Activated naive CD8-positive, alpha-beta T cell treated with anti-CD3 and anti-CD28 coated beads, Interleukin-2, amount 10 ng/mL, durations not matched to agents 7 days and 5 days (primary cell): Measurements from ENCODE around the gene LMBR1L. TPM values are rescaled to one million over a fixed set of nuclear protein-coding genes. Genes with fewer than 3 reads are reported as not detected.

Source experiments
- ATAC-seq: fragments of 150-1000 bp; cut with Tn5 transposase; one replicate; pipeline ENCODE4 v1.10.0; 2021; ENCODE audit warnings: low read depth, moderate library complexity
- POLR2A ChIA-PET: fragments of 350-600 bp; sonication (Branson Sonifier 250); formaldehyde crosslinking; loops from one replicate; lab custom pipeline; 2021; ENCODE audit warnings: antibody characterized with exemption; lab: Charles Lee
- DNase-seq: peaks from one replicate; pipeline ENCODE4 v3.0.0; 2021
- H3K27ac Mint-ChIP-seq: one replicate; pipeline ENCODE4 v1.8.0; 2022; ENCODE audit warnings: mild to moderate bottlenecking, mixed read lengths
- H3K27me3 Mint-ChIP-seq: one replicate; pipeline ENCODE4 v1.8.0; 2022; ENCODE audit warnings: mild to moderate bottlenecking, moderate library complexity, mixed read lengths
- H3K36me3 Mint-ChIP-seq: one replicate; pipeline ENCODE4 v1.8.0; 2021; ENCODE audit warnings: mild to moderate bottlenecking, mixed read lengths
- H3K4me1 Mint-ChIP-seq: one replicate; pipeline ENCODE4 v1.8.0; 2021; ENCODE audit warnings: mixed read lengths
- H3K4me3 Mint-ChIP-seq: one replicate; pipeline ENCODE4 v1.8.0; 2022; ENCODE audit warnings: mild to moderate bottlenecking, moderate library complexity, mixed read lengths
- H3K9me3 Mint-ChIP-seq: one replicate; pipeline ENCODE4 v1.8.0; 2021; ENCODE audit warnings: mixed read lengths
- total RNA-seq, 2 experiments: library from RNA; stranded (reverse); gene quantifications; one replicate each; pipeline ENCODE4 v1.2.3, GENCODE V29; 2021

Gene LMBR1L
- total RNA-seq, 2 experiments from 2014 or later, result 111 to 112 TPM

DNA sequence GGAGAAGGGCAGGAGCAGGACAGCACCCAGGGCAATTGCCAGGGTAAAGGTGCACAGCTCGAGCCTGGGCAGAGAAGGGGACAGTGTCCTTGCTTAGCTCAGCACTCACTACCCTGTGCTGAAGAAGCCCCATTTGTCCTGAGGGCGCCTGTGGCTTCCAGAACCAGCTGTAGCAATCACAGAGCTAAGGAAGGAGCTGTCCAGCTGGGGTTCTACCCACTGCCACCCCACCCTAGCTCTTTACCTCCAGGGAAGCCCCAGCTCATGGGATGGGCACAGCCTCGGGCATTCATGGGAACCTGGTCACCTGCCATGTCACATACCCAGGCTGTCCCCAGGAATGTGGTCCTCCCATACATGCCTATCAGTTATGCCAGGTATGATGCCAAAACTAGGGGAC lies 5.8 kb downstream of the LMBR1L start:
- Mint-ChIP-seq H3K4me1 (peaks cover 25% of the 10 kb centered on the region), H3K36me3 (peaks cover 8% of the 10 kb centered on the region), H3K27ac (no peak overlapping the region), H3K4me3 (no peak overlapping the region), H3K9me3 (no peaks in the 10 kb centered on the region), H3K27me3 (no peaks in the 10 kb centered on the region)
- DNase-seq (no peak), ATAC-seq (no peak)
- POLR2A ChIA-PET, result interaction anchor here (1.2 to 1.9 kb wide), 3 partner anchors 11 to 26 kb away, joined by 3 to 11 read pairs (median 3); partner anchors contain the start of gene TUBA1B

DNA sequence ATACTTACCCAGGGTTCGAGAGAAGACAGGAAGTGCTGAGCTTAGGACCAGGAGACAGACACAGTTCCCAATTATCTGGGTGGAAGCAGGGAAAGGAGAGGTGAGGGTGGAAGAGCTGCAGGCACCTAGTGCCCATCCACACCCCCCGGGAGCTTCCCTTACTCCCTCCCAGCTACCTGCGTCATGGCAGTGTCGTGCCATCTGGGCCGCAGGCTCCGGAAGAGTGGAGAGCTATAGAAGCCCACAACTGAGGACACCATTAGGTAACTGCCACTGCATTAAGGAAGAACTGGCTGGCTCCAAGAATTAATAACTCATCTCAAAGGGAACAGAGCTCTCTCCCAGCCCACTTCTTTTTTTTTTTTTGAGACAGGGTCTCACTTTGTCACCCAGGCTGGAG lies 10.3 kb downstream of the LMBR1L start:
- no peak for DNase-seq
- Mint-ChIP-seq H3K27ac (no peak overlapping the region), H3K4me3 (no peak overlapping the region), H3K4me1 (peaks cover 11% of the 10 kb centered on the region), H3K36me3 (peaks cover 10% of the 10 kb centered on the region), H3K9me3 (no peaks in the 10 kb centered on the region), H3K27me3 (peaks cover 2% of the 10 kb centered on the region)
- POLR2A ChIA-PET, result interaction anchor here (0.8 to 1.2 kb wide), 3 partner anchors 30 to 63 kb away, joined by 3 read pairs; partner anchors contain the start of gene TUBA1B
- ATAC-seq, result no peak

DNA sequence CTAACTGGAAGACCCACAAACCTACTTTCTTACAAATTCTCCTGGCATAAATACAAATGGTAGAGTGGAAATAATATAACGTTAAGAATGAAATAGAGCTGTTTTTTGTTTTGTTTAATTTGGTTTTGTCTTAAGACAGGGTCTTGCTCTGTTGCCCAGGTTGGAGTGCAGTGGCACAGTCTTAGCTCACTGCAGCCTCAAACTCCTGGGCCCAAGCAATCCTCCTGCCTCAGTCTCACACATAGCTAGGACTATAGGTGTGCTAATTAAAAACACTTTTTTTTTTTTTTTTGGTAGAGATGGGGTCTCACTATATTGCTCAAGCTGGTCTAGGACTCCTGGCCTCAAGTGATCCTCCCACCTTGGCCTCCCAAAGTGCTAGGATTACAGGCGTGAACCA lies 11.9 kb downstream of the LMBR1L start:
- peaks cover 6% of the 10 kb centered on the region for H3K4me1 Mint-ChIP-seq
- no peak for DNase-seq
- peaks cover 14% of the 10 kb centered on the region for H3K36me3 Mint-ChIP-seq
- no peak for ATAC-seq
- peaks cover 14% of the 10 kb centered on the region for H3K27me3 Mint-ChIP-seq
- no peak overlapping the region for H3K4me3 Mint-ChIP-seq
- POLR2A ChIA-PET, result interaction anchor here (0.7 to 1.6 kb wide), 7 partner anchors 10 to 148 kb away, joined by 3 to 5 read pairs (median 3); partner anchors contain the start of genes RHEBL1 and TUBA1B
- H3K27ac Mint-ChIP-seq, result no peak overlapping the region
- H3K9me3 Mint-ChIP-seq, result no peaks in the 10 kb centered on the region

DNA sequence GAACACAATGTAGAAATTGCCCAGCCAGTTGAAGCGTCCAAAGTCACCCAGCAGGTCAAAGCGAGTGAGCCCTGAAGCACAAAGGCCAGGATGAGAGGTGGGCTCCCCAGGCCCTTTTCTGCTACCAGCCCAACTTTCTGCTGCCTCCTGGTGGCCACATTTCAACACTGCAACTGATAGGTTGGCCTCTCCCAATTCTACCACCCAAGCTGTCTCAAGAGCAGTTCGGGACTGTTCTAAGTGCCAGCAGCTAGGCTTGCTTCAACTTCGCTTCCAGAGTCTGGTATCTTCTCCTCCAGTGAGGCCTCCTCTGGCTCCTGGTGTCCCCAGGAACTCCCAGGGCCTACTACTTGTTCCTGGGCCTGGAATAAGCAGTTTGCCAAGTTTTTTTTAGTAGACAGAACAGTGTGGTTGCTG lies 12.6 kb downstream of the LMBR1L start:
- Mint-ChIP-seq H3K27me3 (peaks cover 21% of the 10 kb centered on the region), H3K4me3 (no peak overlapping the region), H3K9me3 (no peaks in the 10 kb centered on the region), H3K27ac (no peak overlapping the region), H3K36me3 (peaks cover 13% of the 10 kb centered on the region), H3K4me1 (peaks cover 9% of the 10 kb centered on the region)
- ATAC-seq, result peak; percentile 49
- POLR2A ChIA-PET, result interaction anchor here (0.7 to 1.6 kb wide), 6 partner anchors 10 to 149 kb away, joined by 3 to 5 read pairs (median 4); partner anchors contain the start of genes RHEBL1 and TUBA1B
- DNase-seq, result peak; percentile 68

DNA sequence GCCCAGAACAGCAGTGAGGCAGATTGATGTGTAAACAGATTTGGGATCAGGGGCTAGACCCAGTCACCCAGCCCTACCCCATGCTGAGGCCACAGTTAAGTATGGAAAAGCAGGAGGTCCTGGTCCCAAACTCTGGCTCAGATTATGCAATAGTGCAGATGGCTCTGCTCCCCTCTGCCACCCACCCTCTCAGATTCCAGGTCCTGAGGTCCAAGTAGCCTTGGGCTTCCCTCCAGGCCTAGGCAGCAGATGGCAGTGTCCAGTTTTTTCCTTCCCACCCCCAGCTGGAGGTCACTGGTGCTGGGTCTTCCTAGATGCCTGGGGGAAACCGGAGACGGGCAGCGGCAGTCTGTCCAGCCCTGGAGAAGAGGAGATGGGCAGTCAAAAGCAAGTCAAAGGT lies 13.3 kb downstream of the LMBR1L start:
- no peak for DNase-seq
- H3K27ac Mint-ChIP-seq, result no peak overlapping the region
- peaks cover 10% of the 10 kb centered on the region for H3K4me1 Mint-ChIP-seq
- no peak for ATAC-seq
- POLR2A ChIA-PET, result no interaction called here
- H3K4me3 Mint-ChIP-seq, result no peak overlapping the region
- H3K27me3 Mint-ChIP-seq, result peaks cover 26% of the 10 kb centered on the region
- no peaks in the 10 kb centered on the region for H3K9me3 Mint-ChIP-seq
- H3K36me3 Mint-ChIP-seq, result peaks cover 12% of the 10 kb centered on the region

DNA sequence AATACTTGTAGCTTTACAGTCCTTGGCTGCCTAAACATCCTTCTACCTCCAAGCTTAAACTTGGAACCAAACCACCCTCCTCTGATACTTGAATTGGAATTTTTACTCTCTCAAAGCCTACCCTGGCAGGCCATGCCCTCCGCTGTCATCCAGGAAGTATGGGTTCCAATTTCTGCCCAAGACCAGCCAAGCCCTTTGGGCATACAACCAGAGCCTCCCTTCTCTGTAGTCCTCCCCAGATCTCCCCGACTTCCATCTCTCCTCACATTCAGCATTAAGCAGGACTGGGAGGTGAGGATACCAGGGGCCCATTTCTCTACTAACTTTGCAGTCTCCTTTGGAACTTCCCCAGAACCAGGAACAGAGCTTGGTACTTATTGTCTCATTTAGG lies 15.7 kb downstream of the LMBR1L start:
- POLR2A ChIA-PET, result interaction anchor here (0.8 to 1.9 kb wide), 9 partner anchors 15 to 98 kb away, joined by 3 to 14 read pairs (median 4); partner anchors contain the start of genes RHEBL1, TUBA1A and TUBA1B
- no peaks in the 10 kb centered on the region for H3K9me3 Mint-ChIP-seq
- ATAC-seq (no peak), DNase-seq (no peak)
- H3K27me3 Mint-ChIP-seq, result peaks cover 49% of the 10 kb centered on the region
- H3K4me1 Mint-ChIP-seq, result peaks cover 26% of the 10 kb centered on the region
- no peak overlapping the region for H3K4me3 Mint-ChIP-seq
- H3K27ac Mint-ChIP-seq, result no peak overlapping the region
- peaks cover 10% of the 10 kb centered on the region for H3K36me3 Mint-ChIP-seq

DNA sequence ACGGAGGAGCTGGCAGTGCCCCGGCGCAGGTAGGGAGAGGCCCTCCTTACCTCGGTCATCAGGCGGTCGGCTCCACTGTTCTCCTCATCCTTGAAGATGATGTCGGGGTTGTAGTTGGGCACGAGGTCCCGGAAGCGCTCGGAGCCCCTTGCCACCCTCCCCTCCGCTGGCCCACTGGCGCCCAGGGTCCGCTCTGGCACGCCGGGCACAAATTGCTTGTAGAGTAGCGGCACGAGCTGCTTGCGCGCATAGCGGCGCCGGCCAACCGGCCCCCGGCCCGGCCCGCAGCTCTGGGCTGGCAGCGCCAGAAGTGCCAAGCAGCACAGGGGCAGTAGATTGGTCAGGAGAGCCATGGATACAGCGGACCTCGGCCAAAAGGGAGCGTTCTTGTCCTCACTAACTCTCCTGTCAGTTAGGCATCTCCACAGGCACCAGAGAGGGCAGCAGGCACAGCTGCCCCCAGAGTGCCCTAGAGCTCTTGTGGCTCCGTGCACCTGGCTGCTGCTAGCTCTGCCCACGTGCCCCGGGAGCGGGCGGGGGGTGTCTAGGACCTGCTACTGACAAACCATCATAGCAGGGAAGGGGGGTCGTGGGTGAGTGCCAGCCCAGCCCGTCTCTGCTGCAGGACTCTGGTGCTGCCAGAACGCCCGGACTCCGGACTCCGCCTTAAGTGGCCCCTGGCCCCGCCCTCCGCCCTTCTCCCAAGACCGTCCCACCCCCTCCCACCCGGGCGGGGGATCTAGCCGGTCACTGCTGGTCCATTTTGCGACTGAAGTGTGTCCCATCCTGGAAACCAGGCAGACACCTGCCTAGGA lies 16.3 kb downstream of the LMBR1L start, which contains the start of gene DHH:
Gene DHH, minus strand, starts transcription at position 642 of the 815 bp plus-strand sequence. Its CDS starts 289 bp downstream, at position 353.
- peaks cover 30% of the 10 kb centered on the region for H3K4me1 Mint-ChIP-seq
- POLR2A ChIA-PET, result interaction anchor here (0.6 to 1.9 kb wide), 11 partner anchors 11 to 98 kb away, joined by 3 to 14 read pairs (median 4); partner anchors contain the start of genes RHEBL1, TUBA1A and TUBA1B
- peak; percentile 38 for DNase-seq

DNA sequence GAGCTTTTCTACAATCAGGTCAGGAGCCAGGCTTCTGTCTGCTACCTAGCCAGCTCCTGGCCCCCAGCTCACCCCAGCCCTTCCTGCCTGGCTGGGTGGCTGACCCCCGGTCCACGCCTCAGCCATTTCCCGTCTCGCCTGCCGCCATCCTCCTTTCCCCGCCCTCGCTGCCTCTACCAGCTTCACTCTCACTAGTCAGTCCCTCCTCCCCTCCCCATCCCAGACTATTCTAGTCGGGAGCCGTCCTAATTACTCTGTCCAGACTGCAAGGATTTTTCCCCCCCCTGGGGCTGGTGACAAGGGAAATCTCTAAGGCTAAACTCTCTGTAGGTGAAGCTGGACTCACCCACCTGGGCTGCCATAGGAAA lies 16.9 kb downstream of the LMBR1L start:
- Mint-ChIP-seq H3K27ac (no peak overlapping the region), H3K36me3 (peaks cover 10% of the 10 kb centered on the region), H3K27me3 (peaks cover 57% of the 10 kb centered on the region), H3K4me1 (peaks cover 30% of the 10 kb centered on the region), H3K9me3 (no peaks in the 10 kb centered on the region), H3K4me3 (peak overlapping the region; percentile 52)
- DNase-seq, result no peak
- POLR2A ChIA-PET, result interaction anchor here (1.1 to 1.9 kb wide), 6 partner anchors 11 to 37 kb away, joined by 3 to 14 read pairs (median 4); partner anchors contain the start of gene TUBA1B
- ATAC-seq, result no peak

More for the DNA sequence above, 16.3 kb downstream of the LMBR1L start, which contains the start of gene DHH:
- no peak for ATAC-seq
- Mint-ChIP-seq H3K36me3 (peaks cover 10% of the 10 kb centered on the region), H3K27me3 (peaks cover 51% of the 10 kb centered on the region), H3K4me3 (peak within 1 kb of the TSS; percentile 52), H3K27ac (no peak within 1 kb of the TSS), H3K9me3 (no peaks in the 10 kb centered on the region)

DNA sequence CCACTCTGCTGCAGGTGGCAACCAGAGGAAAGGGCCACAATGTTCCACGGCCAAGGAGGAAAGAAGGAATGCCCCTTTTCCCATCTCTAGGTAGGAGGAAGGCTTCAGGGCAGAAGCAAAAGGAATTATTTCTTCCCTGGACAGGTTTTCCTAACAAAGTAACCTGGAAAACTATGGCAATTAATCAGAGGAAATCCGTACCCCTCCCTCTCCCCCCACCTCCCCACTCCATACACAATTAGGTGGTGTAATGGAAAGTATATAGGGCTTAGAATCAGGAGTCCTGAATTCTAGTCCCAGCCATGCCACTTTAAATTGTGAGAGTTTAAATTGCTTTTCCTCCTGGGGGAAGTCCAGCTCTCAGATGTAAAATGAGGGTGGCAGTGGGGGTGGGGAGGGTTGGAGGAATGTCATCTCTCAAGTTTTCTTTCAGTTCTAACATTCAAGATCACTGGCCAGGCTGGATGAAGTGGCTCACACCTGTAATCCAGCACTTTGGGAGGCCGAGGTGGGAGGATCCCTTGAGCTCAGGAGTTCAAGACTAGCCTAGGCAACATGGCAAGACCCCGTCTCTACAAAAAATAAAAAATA lies 17.7 kb downstream of the LMBR1L start:
- Mint-ChIP-seq H3K9me3 (no peaks in the 10 kb centered on the region), H3K4me1 (peaks cover 35% of the 10 kb centered on the region), H3K4me3 (no peak overlapping the region), H3K36me3 (peaks cover 10% of the 10 kb centered on the region), H3K27me3 (peaks cover 62% of the 10 kb centered on the region), H3K27ac (no peak overlapping the region)
- POLR2A ChIA-PET, result interaction anchor here (1.1 to 1.2 kb wide), 3 partner anchors 12 to 28 kb away, joined by 3 to 6 read pairs (median 3); no protein-coding TSS in a partner anchor
- ATAC-seq, result no peak
- no peak for DNase-seq

DNA sequence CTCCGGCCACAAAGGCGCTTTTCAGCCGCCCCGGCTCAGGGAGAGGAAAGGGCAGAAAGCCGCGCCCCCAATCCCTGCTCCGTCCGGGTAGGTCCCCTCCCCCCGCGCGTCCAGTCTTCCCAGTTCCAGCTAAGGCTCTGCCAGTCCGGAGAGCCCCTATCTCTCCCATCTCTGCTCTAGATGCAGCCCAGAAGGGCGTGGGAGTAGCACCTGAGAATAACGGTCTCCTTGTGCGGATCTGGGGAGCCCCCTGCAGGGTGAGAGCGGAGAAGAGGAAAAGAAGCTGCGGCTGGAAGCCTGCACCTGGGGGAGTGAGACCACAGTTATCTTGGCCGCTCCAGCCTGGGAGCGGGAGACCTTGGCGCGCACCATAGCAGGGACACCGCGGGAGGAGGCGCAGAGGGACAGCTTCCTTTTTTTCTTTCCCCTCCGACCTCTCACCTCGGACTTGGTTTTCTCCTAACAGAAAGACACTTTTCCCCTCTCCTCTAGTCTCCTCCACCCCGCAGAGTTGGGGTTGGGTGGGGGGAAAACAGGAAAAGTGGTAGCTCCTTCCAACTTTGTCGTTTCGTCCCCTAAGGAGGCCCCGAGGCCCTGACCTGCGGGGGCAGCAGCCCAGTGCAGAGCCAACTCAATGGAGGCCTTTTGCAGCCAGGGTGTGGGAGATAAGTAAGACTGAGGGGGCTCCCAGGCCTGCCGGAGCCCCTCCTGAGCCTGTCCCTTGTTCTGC lies 18.4 kb downstream of the LMBR1L start:
- Mint-ChIP-seq H3K4me1 (peaks cover 42% of the 10 kb centered on the region), H3K9me3 (no peaks in the 10 kb centered on the region), H3K36me3 (peaks cover 10% of the 10 kb centered on the region), H3K4me3 (peak overlapping the region; percentile 67), H3K27ac (no peak overlapping the region), H3K27me3 (peaks cover 62% of the 10 kb centered on the region)
- POLR2A ChIA-PET, result interaction anchor here (1.2 to 1.3 kb wide), 3 partner anchors 23 to 39 kb away, joined by 4 to 7 read pairs (median 6); partner anchors contain the start of genes RHEBL1 and TUBA1B
- peak; percentile 23 for ATAC-seq
- peak; percentile 67 for DNase-seq

DNA sequence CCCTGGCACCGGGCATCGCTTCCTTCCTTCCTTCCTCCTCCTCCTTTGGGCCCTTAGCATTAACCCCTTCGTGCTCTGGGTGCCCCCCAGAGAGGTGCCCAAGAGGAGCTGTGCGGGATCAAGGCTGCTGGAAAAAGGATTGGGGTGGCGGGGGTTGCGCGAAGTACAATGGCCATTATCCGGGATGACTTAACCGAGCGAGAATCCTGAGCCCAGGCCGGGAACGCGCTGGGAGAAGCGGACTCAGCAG lies 18.9 kb downstream of the LMBR1L start:
- peaks cover 47% of the 10 kb centered on the region for H3K4me1 Mint-ChIP-seq
- no peak overlapping the region for H3K27ac Mint-ChIP-seq
- ATAC-seq (no peak), DNase-seq (no peak)
- H3K36me3 Mint-ChIP-seq, result peaks cover 9% of the 10 kb centered on the region
- peak overlapping the region; percentile 67 for H3K4me3 Mint-ChIP-seq
- POLR2A ChIA-PET, result interaction anchor here (1.2 to 1.3 kb wide), 3 partner anchors 22 to 40 kb away, joined by 4 to 7 read pairs (median 6); partner anchors contain the start of genes RHEBL1 and TUBA1B
- peaks cover 62% of the 10 kb centered on the region for H3K27me3 Mint-ChIP-seq
- no peaks in the 10 kb centered on the region for H3K9me3 Mint-ChIP-seq

DNA sequence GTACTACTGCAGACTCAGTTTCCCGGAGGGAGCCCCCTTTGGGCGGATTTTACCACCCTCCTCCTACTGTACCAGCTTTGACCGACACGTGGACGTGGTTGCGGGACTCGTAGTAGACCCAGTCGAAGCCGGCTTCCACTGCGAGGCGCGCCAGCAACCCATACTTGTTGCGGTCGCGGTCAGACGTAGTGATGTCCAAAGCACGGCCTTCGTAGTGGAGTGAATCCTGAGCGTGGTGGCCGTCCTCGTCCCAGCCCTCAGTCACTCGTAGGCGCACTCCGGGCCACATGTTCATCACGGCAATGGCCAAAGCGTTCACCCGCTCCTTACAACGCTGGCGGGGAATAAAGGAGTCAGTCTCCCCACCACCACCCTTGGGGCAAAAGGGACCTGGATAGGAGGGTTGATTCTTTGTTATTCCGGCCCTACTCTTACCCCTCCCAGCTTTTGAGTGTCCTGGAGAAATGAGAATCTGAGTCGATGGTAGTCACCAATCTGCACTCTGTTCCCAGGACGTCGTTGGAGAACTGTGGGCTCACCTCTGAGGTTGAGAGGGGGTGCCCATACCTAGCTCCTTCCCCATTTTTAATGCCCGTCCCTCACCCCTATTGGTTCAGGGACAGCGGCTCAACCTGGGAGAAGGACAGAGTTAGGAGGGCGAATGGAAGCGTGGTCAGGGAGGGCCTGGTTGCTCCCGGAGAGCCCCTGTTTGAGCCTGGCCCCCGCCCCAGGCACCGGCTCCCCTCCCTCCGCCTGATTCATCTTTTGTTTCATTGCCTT lies 19.4 kb downstream of the LMBR1L start:
- H3K4me1 Mint-ChIP-seq, result peaks cover 50% of the 10 kb centered on the region
- POLR2A ChIA-PET, result interaction anchor here (1.2 to 1.3 kb wide), 3 partner anchors 22 to 40 kb away, joined by 4 to 7 read pairs (median 6); partner anchors contain the start of genes RHEBL1 and TUBA1B
- peak overlapping the region; percentile 70 for H3K4me3 Mint-ChIP-seq
- no peak for ATAC-seq
- peaks cover 62% of the 10 kb centered on the region for H3K27me3 Mint-ChIP-seq
- no peaks in the 10 kb centered on the region for H3K9me3 Mint-ChIP-seq
- peaks cover 6% of the 10 kb centered on the region for H3K36me3 Mint-ChIP-seq
- H3K27ac Mint-ChIP-seq, result no peak overlapping the region
- peak; percentile 45 for DNase-seq
